CD4-positive, alpha-beta T cell (primary cell): ENCODE data around the gene ROR1. TPM values are rescaled to one million over a fixed set of nuclear protein-coding genes. Genes with fewer than 3 reads are reported as not detected.

Source experiments
- ATAC-seq: fragments of 200-7000 bp; cut with Tn5 transposase; one replicate; pipeline ENCODE4 v1.10.0; 2022; ENCODE audit warnings: mild to moderate bottlenecking; ENCODE audit not compliant: poor library complexity
- CTCF ChIA-PET: fragments of 350-600 bp; sonication (Branson Sonifier 250); formaldehyde crosslinking; loops from one replicate; lab custom pipeline; 2021; ENCODE audit warnings: antibody characterized with exemption, inconsistent platforms; lab: Charles Lee
- POLR2A ChIA-PET: fragments of 350-600 bp; sonication (Branson Sonifier 250); formaldehyde crosslinking; loops from one replicate; lab custom pipeline; 2021; ENCODE audit warnings: antibody characterized with exemption, inconsistent platforms; lab: Charles Lee
- DNase-seq, 14 experiments: peaks; one replicate each; pipeline ENCODE4 v3.0.0-alpha.2; 2013 to 2020; ENCODE audit warnings: mixed read lengths in 2 of 14
- H3K27ac ChIP-seq, 2 donors: one replicate each; pipeline versions ENCODE4 v1.5.1 to v1.7.0; 2013; ENCODE audit warnings: low read length in 2 of 2, low read depth in 1 of 2, mild to moderate bottlenecking in 1 of 2
- H3K27me3 ChIP-seq, 2 experiments: 1 replicate in 1 of 2; 2 replicates in 1 of 2; pipeline versions ENCODE4 v1.6.1 to v1.7.0; 2013; ENCODE audit warnings: low read length in 2 of 2, control low read depth in 1 of 2, mild to moderate bottlenecking in 1 of 2, moderate library complexity in 1 of 2; ENCODE audit not compliant: insufficient read depth in 2 of 2, control insufficient read depth in 1 of 2
- H3K36me3 ChIP-seq: one replicate; pipeline ENCODE4 v1.6.1; 2013; ENCODE audit warnings: low read length, control low read depth; ENCODE audit not compliant: insufficient read depth
- H3K4me1 ChIP-seq: one replicate; pipeline ENCODE4 v1.6.1; 2013; ENCODE audit warnings: low read length, control low read depth; ENCODE audit not compliant: insufficient read depth
- H3K4me3 ChIP-seq: one replicate; pipeline ENCODE4 v1.5.1; 2013; ENCODE audit warnings: mild to moderate bottlenecking, low read length, moderate library complexity
- H3K9me3 ChIP-seq, 2 experiments: 1 replicate in 1 of 2; 2 replicates in 1 of 2; pipeline versions ENCODE4 v1.6.1 to v1.7.0; 2013; ENCODE audit warnings: low read length in 2 of 2, mild to moderate bottlenecking in 2 of 2, control low read depth in 1 of 2, moderate library complexity in 1 of 2; ENCODE audit not compliant: control insufficient read depth in 1 of 2, insufficient read depth in 1 of 2
- H3K27ac Mint-ChIP-seq: one replicate; pipeline ENCODE4 v1.8.0; 2020; ENCODE audit warnings: mixed read lengths
- H3K27me3 Mint-ChIP-seq: one replicate; pipeline ENCODE4 v1.8.0; 2021; ENCODE audit warnings: mixed read lengths
- H3K36me3 Mint-ChIP-seq: one replicate; pipeline ENCODE4 v1.8.0; 2021; ENCODE audit warnings: low read depth, mixed read lengths
- H3K4me1 Mint-ChIP-seq: one replicate; pipeline ENCODE4 v1.8.0; 2021; ENCODE audit warnings: low read depth, mixed read lengths
- H3K4me3 Mint-ChIP-seq: one replicate; pipeline ENCODE4 v1.8.0; 2020; ENCODE audit warnings: mild to moderate bottlenecking, mixed read lengths
- H3K9me3 Mint-ChIP-seq: one replicate; pipeline ENCODE4 v1.8.0; 2020; ENCODE audit warnings: mixed read lengths
- intact Hi-C, 2 experiments: fragments of 100-400 bp; cut with DNase I in 1 of 2; cut with micrococcal nuclease in 1 of 2; formaldehyde crosslinking; loops; one replicate each; pipeline versions ENCODE4 v1.15.1 to v1.9.0; 2023 to 2025; cut with DNase I, micrococcal nuclease
- total RNA-seq, 174 experiments: library from RNA in 2 of 174; stranded (reverse) in 2 of 174; gene quantifications; one replicate each; pipeline ENCODE4 v1.2.3 and lab custom pipeline; 2021 to 2026
- TF ChIP-seq, protein P1 (sequence below): fragments of 200-600 bp; IDR thresholded peaks from one replicate; pipeline ENCODE4 v1.8.0; 2022; ENCODE audit warnings: antibody characterized with exemption, mild to moderate bottlenecking

The ROR1 gene
- total RNA-seq, 2 experiments from 2014 or later = not detected

DNA sequence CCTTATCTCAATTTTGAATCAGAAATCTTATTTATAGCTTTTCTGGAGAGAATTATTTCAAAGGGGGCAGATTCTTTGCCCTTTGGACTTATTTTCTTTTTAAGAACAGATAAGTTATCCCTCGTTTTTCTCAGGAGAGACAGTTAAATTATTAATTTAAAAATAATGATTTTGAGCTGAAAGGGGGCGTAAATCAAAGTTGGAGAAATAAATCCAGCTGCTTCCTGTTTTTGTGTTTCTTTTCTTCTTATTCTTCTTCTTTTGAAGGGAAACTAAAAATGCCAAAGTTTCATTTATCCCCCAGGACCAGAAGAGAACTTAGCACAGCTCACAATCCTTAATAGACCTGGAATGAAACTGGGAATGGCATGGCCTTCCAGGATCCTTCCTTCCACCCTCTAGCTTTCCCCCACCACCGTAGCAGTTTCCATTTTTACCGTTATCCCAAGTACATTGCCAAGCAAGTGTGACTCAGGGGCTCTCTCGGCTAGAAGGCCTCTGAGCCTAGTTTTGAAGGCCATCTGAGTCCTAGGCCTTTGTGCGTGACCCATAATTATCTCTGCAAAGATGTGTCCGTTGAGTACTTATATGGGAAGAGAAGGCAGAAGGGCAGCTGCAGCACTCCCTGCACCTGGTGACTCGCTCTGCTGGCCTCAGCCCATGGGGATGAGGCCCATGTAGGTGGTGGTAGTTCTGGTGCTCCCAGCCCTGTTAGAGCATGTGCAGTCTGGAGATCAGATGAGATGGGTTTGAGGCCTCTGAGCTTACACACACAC is 181.7 kb downstream of the ROR1 start:
- Mint-ChIP-seq H3K9me3 (peaks cover 3% of the 10 kb centered on the region), H3K4me1 (no peaks in the 10 kb centered on the region), H3K4me3 (no peak overlapping the region), H3K36me3 (no peaks in the 10 kb centered on the region), H3K27ac (no peak overlapping the region), H3K27me3 (peaks cover 6% of the 10 kb centered on the region)
- no peaks in the 10 kb centered on the region for H3K4me1 ChIP-seq
- H3K36me3 ChIP-seq = no peaks in the 10 kb centered on the region
- DNase-seq (no peak), ATAC-seq (no peak)
- TF ChIP-seq, protein P1, sequence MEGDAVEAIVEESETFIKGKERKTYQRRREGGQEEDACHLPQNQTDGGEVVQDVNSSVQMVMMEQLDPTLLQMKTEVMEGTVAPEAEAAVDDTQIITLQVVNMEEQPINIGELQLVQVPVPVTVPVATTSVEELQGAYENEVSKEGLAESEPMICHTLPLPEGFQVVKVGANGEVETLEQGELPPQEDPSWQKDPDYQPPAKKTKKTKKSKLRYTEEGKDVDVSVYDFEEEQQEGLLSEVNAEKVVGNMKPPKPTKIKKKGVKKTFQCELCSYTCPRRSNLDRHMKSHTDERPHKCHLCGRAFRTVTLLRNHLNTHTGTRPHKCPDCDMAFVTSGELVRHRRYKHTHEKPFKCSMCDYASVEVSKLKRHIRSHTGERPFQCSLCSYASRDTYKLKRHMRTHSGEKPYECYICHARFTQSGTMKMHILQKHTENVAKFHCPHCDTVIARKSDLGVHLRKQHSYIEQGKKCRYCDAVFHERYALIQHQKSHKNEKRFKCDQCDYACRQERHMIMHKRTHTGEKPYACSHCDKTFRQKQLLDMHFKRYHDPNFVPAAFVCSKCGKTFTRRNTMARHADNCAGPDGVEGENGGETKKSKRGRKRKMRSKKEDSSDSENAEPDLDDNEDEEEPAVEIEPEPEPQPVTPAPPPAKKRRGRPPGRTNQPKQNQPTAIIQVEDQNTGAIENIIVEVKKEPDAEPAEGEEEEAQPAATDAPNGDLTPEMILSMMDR = no peak
- ChIA-PET CTCF (no interaction called here), POLR2A (no interaction called here)
- no peaks in the 10 kb centered on the region for H3K27me3 ChIP-seq
- H3K27ac ChIP-seq = no peak overlapping the region
- H3K4me3 ChIP-seq = no peak overlapping the region
- peaks cover 0 to 7% of the 10 kb centered on the region in 2 experiments for H3K9me3 ChIP-seq
- intact Hi-C loops = no loop called here

DNA sequence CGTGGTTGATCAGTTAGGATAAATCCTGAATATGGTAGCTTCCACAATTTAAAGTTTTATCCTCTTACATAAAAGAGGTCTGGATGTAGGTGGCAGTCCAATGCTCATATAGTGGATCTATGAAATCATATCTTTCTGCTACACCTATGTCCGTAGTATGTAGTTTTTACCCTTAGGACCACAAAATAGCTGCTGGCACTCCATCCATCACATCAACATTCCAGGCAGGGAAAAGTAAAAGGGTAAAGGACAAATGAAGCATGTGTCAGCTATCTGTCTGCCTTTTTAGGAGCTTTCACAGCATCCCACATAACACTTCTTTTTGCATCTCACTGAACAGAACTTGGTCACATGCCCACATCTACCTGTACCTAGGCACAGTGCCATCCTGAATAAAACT is 184.7 kb downstream of the ROR1 start:
- ChIA-PET POLR2A (no interaction called here), CTCF (no interaction called here)
- H3K9me3 ChIP-seq = peaks cover 0 to 4% of the 10 kb centered on the region in 2 experiments
- no peak overlapping the region for H3K4me3 ChIP-seq
- no peaks in the 10 kb centered on the region for H3K27me3 ChIP-seq
- no peak overlapping the region for H3K4me3 Mint-ChIP-seq
- DNase-seq = no peak
- H3K27me3 Mint-ChIP-seq = no peaks in the 10 kb centered on the region
- H3K9me3 Mint-ChIP-seq = peaks cover 3% of the 10 kb centered on the region
- TF ChIP-seq, protein P1 = no peak
- H3K4me1 ChIP-seq = no peaks in the 10 kb centered on the region
- H3K27ac Mint-ChIP-seq = no peak overlapping the region
- H3K4me1 Mint-ChIP-seq = no peaks in the 10 kb centered on the region
- no peak for ATAC-seq
- intact Hi-C loops = no loop called here
- H3K36me3 ChIP-seq = no peaks in the 10 kb centered on the region
- H3K36me3 Mint-ChIP-seq = no peaks in the 10 kb centered on the region
- no peak overlapping the region for H3K27ac ChIP-seq

DNA sequence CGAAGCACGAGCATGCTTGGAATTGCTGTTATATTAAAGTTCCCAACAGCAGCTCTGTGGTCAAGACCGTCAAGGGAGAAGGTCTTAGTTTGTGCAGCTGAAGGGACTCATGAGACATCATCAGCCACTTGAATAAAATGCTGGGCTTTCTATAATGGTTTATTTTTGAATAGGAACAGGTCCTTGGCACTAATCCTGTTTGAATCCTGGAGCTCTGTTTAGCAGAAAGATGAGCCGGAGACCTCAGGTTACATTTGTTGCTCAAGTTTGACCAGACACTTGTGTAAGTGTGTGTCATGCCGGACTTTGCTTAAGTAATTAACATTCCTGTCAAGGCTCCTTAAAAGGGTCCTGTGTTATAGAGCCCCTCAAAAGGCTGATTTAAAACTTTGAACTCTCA is 186.5 kb downstream of the ROR1 start:
- Mint-ChIP-seq H3K4me1 (no peaks in the 10 kb centered on the region), H3K27ac (no peak overlapping the region), H3K27me3 (no peaks in the 10 kb centered on the region), H3K9me3 (peaks cover 3% of the 10 kb centered on the region), H3K36me3 (no peaks in the 10 kb centered on the region), H3K4me3 (no peak overlapping the region)
- no peak for DNase-seq
- no peaks in the 10 kb centered on the region for H3K27me3 ChIP-seq
- ATAC-seq = no peak
- H3K27ac ChIP-seq = no peak overlapping the region
- TF ChIP-seq, protein P1 = no peak
- no peaks in the 10 kb centered on the region for H3K4me1 ChIP-seq
- no peaks in the 10 kb centered on the region for H3K36me3 ChIP-seq
- CTCF ChIA-PET = no interaction called here
- intact Hi-C loops = no loop called here
- POLR2A ChIA-PET = no interaction called here
- peaks cover 0 to 4% of the 10 kb centered on the region in 2 experiments for H3K9me3 ChIP-seq
- H3K4me3 ChIP-seq = no peak overlapping the region
